OCI-LY3 (cell line): ENCODE data around the gene PTX4.

ENCODE experiments used
- H2AFZ ChIP-seq: fragments of 200-600, 300-600 bp; shearing (Covaris generic); 2 replicates; pipeline ENCODE4 v1.6.0; 2014; ENCODE audit warnings: antibody characterized with exemption, low read depth, low read length
- H3K27ac ChIP-seq: fragments of 200-600, 300-600 bp; sonication (generic); 2 replicates; pipeline ENCODE4 v1.5.1; 2014; ENCODE audit warnings: mild to moderate bottlenecking, low read length, moderate library complexity, mixed read lengths
- H3K27me3 ChIP-seq: fragments of 200-600, 300-600 bp; sonication (generic); 2 replicates; pipeline ENCODE4 v1.6.1; 2014; ENCODE audit warnings: low read depth, low read length, mixed read lengths
- H3K36me3 ChIP-seq: fragments of 200-600, 300-600 bp; sonication (generic); replicated peaks from 2 replicates; pipeline ENCODE3; 2014; ENCODE audit warnings: low read depth, low read length, mixed read lengths
- H3K4me1 ChIP-seq: fragments of 300-600, 200-600 bp; sonication (generic); 2 replicates; pipeline ENCODE4 v1.6.1; 2014; ENCODE audit warnings: low read length, mixed read lengths
- H3K4me2 ChIP-seq: fragments of 200-600, 300-600 bp; sonication (generic); 2 replicates; pipeline ENCODE4 v1.6.1; 2014; ENCODE audit warnings: low read length, mixed read lengths
- H3K4me3 ChIP-seq: fragments of 300-600, 200-600 bp; sonication (generic); 2 replicates; pipeline ENCODE4 v1.5.1; 2014; ENCODE audit warnings: antibody characterized with exemption, mild to moderate bottlenecking, low read length, moderate library complexity
- H3K79me2 ChIP-seq: fragments of 300-600, 200-600 bp; shearing (Covaris generic); 2 replicates; pipeline ENCODE4 v1.6.1; 2014; ENCODE audit warnings: mild to moderate bottlenecking, low read length, mixed read lengths
- H3K9ac ChIP-seq: fragments of 300-600, 200-600 bp; shearing (Covaris generic); 2 replicates; pipeline ENCODE4 v1.6.0; 2014; ENCODE audit warnings: mild to moderate bottlenecking, low read length, moderate library complexity
- H3K9me3 ChIP-seq: fragments of 200-600, 300-600 bp; shearing (Covaris generic); 2 replicates; pipeline ENCODE4 v1.6.1; 2014; ENCODE audit warnings: low read length, mixed read lengths; ENCODE audit not compliant: insufficient read depth
- H4K20me1 ChIP-seq: fragments of 200-600, 300-600 bp; sonication (generic); 2 replicates; pipeline ENCODE4 v1.6.1; 2016; ENCODE audit warnings: low read length, mixed read lengths; ENCODE audit not compliant: insufficient read depth
- EZH2phosphoT487 ChIP-seq: fragments of 200-600 bp; shearing (Covaris generic); IDR thresholded peaks from 2 replicates; pipeline ENCODE4 v1.6.1; 2018; ENCODE audit warnings: antibody characterized with exemption, mixed run types, low read depth
- TF ChIP-seq, protein P1 (sequence below): fragments of 200-600, 300-600 bp; sonication (generic); IDR thresholded peaks from 2 replicates; pipeline ENCODE4 v1.5.1; 2014; ENCODE audit warnings: antibody characterized with exemption, low read length, low read depth

Gene PTX4

DNA sequence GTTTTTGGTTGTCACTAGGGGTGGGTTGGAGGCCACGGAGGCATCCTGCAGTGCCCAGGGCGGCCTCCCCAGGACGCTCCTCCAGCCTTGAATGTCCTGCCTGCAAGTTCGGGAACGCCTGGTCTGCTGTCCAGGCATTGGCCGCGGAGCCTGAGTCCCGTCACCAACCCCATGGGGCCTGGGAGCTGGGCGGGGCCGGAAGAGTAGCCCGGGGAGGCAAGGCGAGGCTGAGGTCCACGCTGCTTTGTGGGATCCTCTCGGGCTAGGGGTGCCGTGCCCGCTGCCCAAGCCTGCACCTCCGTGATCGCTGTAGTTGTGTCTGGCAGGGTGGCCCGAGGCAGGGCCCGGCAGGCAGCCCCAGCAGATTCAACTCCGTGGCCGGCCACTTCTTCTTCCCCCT is 17.2 kb upstream of the PTX4 start:
- no peaks in the 10 kb centered on the region for H3K27me3 ChIP-seq
- H4K20me1 ChIP-seq = no peaks in the 10 kb centered on the region
- TF ChIP-seq, protein P1, sequence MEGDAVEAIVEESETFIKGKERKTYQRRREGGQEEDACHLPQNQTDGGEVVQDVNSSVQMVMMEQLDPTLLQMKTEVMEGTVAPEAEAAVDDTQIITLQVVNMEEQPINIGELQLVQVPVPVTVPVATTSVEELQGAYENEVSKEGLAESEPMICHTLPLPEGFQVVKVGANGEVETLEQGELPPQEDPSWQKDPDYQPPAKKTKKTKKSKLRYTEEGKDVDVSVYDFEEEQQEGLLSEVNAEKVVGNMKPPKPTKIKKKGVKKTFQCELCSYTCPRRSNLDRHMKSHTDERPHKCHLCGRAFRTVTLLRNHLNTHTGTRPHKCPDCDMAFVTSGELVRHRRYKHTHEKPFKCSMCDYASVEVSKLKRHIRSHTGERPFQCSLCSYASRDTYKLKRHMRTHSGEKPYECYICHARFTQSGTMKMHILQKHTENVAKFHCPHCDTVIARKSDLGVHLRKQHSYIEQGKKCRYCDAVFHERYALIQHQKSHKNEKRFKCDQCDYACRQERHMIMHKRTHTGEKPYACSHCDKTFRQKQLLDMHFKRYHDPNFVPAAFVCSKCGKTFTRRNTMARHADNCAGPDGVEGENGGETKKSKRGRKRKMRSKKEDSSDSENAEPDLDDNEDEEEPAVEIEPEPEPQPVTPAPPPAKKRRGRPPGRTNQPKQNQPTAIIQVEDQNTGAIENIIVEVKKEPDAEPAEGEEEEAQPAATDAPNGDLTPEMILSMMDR = no peak
- TF ChIP-seq EZH2phosphoT487 = no peak
- peaks cover 27% of the 10 kb centered on the region for H3K36me3 ChIP-seq
- no peak overlapping the region for H2AFZ ChIP-seq
- H3K9ac ChIP-seq = no peak overlapping the region
- H3K4me2 ChIP-seq = no peak overlapping the region
- H3K4me1 ChIP-seq = no peaks in the 10 kb centered on the region
- no peaks in the 10 kb centered on the region for H3K79me2 ChIP-seq
- no peaks in the 10 kb centered on the region for H3K9me3 ChIP-seq
- no peak overlapping the region for H3K27ac ChIP-seq
- H3K4me3 ChIP-seq = no peak overlapping the region

GRCh38 chr16:1505073-1505844 is 16.5 kb upstream of the PTX4 start:
- Histone ChIP-seq H3K27me3 (no peaks in the 10 kb centered on the region), H3K27ac (no peak overlapping the region), H4K20me1 (no peaks in the 10 kb centered on the region), H3K36me3 (peaks cover 24% of the 10 kb centered on the region), H3K9me3 (no peaks in the 10 kb centered on the region), H3K4me1 (no peaks in the 10 kb centered on the region), H3K4me2 (no peak overlapping the region), H2AFZ (no peak overlapping the region), H3K9ac (no peak overlapping the region), H3K79me2 (no peaks in the 10 kb centered on the region), H3K4me3 (no peak overlapping the region)
- no peak for TF ChIP-seq EZH2phosphoT487
- TF ChIP-seq, protein P1 = no peak

DNA sequence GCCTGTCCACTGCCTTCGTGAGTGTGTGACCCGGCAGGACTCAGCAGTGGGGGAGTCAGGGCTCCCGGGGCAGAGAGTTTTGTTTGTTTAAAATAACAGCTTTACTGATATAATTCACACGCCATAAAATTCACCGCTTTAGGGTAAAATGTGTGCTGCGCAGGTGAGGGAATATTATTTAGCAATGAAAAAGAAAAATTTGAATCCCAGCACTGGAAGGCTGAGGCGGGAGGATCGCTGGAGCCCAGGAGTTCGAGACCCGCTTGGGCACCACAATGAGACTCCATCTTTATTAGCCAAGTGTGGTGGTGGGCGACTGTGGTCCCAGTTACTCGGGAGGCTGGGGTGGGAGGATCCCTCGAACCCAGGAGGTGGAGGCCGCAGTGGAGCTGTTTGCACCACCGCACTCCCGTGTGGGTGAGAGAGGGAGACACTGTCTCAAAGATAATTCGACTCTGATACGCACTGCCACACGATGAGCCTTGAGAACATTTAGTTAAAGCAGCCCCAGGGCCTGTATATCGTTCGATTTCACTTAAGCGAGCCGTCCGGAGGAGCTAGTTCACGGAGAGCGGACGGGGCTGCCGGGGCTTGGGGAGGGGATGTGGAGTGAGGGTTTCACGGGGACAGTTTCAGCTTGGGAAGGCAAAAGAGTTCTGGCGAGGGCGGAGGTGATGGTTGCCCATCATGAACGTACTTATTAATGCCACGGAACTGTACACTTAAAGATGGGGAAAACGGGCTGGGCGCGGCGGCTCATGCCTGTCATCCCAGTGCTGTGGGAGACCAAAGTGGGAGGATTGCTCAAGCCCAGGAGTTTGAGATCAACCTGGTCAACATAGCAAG is 14.6 kb upstream of the PTX4 start:
- H3K36me3 ChIP-seq = peaks cover 24% of the 10 kb centered on the region
- no peaks in the 10 kb centered on the region for H3K27me3 ChIP-seq
- no peaks in the 10 kb centered on the region for H4K20me1 ChIP-seq
- no peak overlapping the region for H3K27ac ChIP-seq
- no peaks in the 10 kb centered on the region for H3K4me1 ChIP-seq
- no peak overlapping the region for H3K4me2 ChIP-seq
- H2AFZ ChIP-seq = no peak overlapping the region
- no peak overlapping the region for H3K4me3 ChIP-seq
- no peaks in the 10 kb centered on the region for H3K9me3 ChIP-seq
- no peaks in the 10 kb centered on the region for H3K79me2 ChIP-seq
- no peak overlapping the region for H3K9ac ChIP-seq
- TF ChIP-seq, protein P1 = no peak
- no peak for TF ChIP-seq EZH2phosphoT487
